ENCODE measurements around the gene KIAA1586. TPM values are rescaled to one million over a fixed set of nuclear protein-coding genes. Genes with fewer than 3 reads are reported as not detected.
A peak's percentile ranks its signal among the peaks of the same experiment; 100 is the strongest.

The KIAA1586 gene
- total and polyA plus RNA-seq, 2 of the 13 experiments (the other 11 are each of a cell fraction or from before 2014, with no cell fraction given) = 5.5 to 16.9 TPM

GRCh38 chr6:57089687-57090457, 43.4 kb downstream of the KIAA1586 start, which contains the start of gene ZNF451 (continued):
- TF ChIP-seq HES4 (CRISPR knock-in tag; IDR thresholded peaks at IDR 0.05; ENCODE audit: borderline replicate concordance) (peak; percentile 37; the same call in 1 of the 2 replicates), ZNF704 (CRISPR knock-in tag; IDR thresholded peaks at IDR 0.05; ENCODE audit: borderline replicate concordance) (no peak), ZBTB38 (CRISPR knock-in tag; IDR thresholded peaks at IDR 0.05) (peak; percentile 63; the same call in 1 of the 2 replicates), ZNF12 (CRISPR knock-in tag; IDR thresholded peaks at IDR 0.05) (peak; percentile 2; the same call in 1 of the 2 replicates), ATF1 (CRISPR knock-in tag; IDR thresholded peaks at IDR 0.05) (peak; percentile 86), CERS6 (CRISPR knock-in tag; IDR thresholded peaks at IDR 0.05) (no peak), SYNCRIP (IDR thresholded peaks at IDR 0.05; ENCODE audit: insufficient read depth, low read depth, low read length) (no peak), ARID4A (CRISPR knock-in tag; IDR thresholded peaks at IDR 0.05; ENCODE audit: borderline replicate concordance) (peak; percentile 94), ZFP36L2 (CRISPR knock-in tag; IDR thresholded peaks at IDR 0.05) (no peak), ZNF280D (CRISPR knock-in tag; IDR thresholded peaks at IDR 0.05) (peak; percentile 88), MBNL3 (CRISPR knock-in tag; conservative IDR thresholded peaks at IDR 0.05) (no peak), CAMTA2 (CRISPR knock-in tag; IDR thresholded peaks at IDR 0.05; ENCODE audit: borderline replicate concordance) (no peak), ZNF543 (CRISPR knock-in tag; IDR thresholded peaks at IDR 0.05) (peak; percentile 74), NR2F6 (IDR thresholded peaks at IDR 0.05) (peak; percentile 39; the same call in 1 of the 2 replicates), NR2F6 (CRISPR knock-in tag; IDR thresholded peaks at IDR 0.05) (no peak), NKX3-1 (CRISPR knock-in tag; IDR thresholded peaks at IDR 0.05) (no peak), ZNF749 (CRISPR knock-in tag; IDR thresholded peaks at IDR 0.05; ENCODE audit: borderline replicate concordance) (0 out of 2 replicates have a peak, but pooled peaks have one; percentile 36), ATF7 (IDR thresholded peaks at IDR 0.05) (no peak), ATF7 (CRISPR knock-in tag; IDR thresholded peaks at IDR 0.05) (no peak), ZNF558 (CRISPR knock-in tag; IDR thresholded peaks at IDR 0.05; ENCODE audit: borderline replicate concordance) (no peak; the same call in 1 of the 2 replicates), ZNF460 (CRISPR knock-in tag; IDR thresholded peaks at IDR 0.05; ENCODE audit: borderline replicate concordance) (peak; percentile 57; the same call in 1 of the 2 replicates)
